OCI-LY1 (cell line): ENCODE data around the gene SCOC.

Experiments
- H2AFZ ChIP-seq: fragments of 200-600 bp; sonication (generic), shearing (Covaris generic); 2 replicates; pipeline ENCODE4 v1.6.0; 2014; ENCODE audit warnings: antibody characterized with exemption, mild to moderate bottlenecking, low read length
- H3F3A ChIP-seq: fragments of 200-600 bp; sonication (generic), shearing (Covaris generic); 2 replicates; pipeline ENCODE4 v1.6.0; 2014; ENCODE audit warnings: mild to moderate bottlenecking, antibody characterized with exemption, low read length, moderate library complexity; ENCODE audit not compliant: insufficient read depth
- H3K27ac ChIP-seq: fragments of 200-600 bp; sonication (generic); 2 replicates; pipeline ENCODE4 v1.5.1; 2014; ENCODE audit warnings: low read length, mixed run types, mild to moderate bottlenecking, low read depth; ENCODE audit not compliant: poor library complexity, severe bottlenecking
- H3K27me3 ChIP-seq: fragments of 200-600 bp; sonication (generic); 2 replicates; pipeline ENCODE4 v1.6.0; 2014; ENCODE audit warnings: antibody characterized with exemption, mild to moderate bottlenecking, low read length, moderate library complexity; ENCODE audit not compliant: insufficient read depth
- H3K36me3 ChIP-seq: fragments of 200-600 bp; sonication (generic); 2 replicates; pipeline ENCODE4 v1.6.1; 2014; ENCODE audit warnings: mild to moderate bottlenecking, antibody characterized with exemption, low read length, moderate library complexity, mixed read lengths; ENCODE audit not compliant: insufficient read depth
- H3K4me1 ChIP-seq: fragments of 200-600 bp; sonication (generic); 2 replicates; pipeline ENCODE4 v1.5.1; 2014; ENCODE audit warnings: mild to moderate bottlenecking, low read length, moderate library complexity; ENCODE audit not compliant: insufficient read depth, severe bottlenecking
- H3K4me2 ChIP-seq: fragments of 200-600 bp; sonication (generic), shearing (Covaris generic); 2 replicates; pipeline ENCODE4 v1.6.1; 2014; ENCODE audit warnings: low read length
- H3K4me3 ChIP-seq: fragments of 200-600 bp; sonication (generic); 2 replicates; pipeline ENCODE4 v1.5.1; 2014; ENCODE audit warnings: low read length, low read depth, mild to moderate bottlenecking, mixed read lengths; ENCODE audit not compliant: poor library complexity, severe bottlenecking
- H3K79me2 ChIP-seq: fragments of 200-600 bp; shearing (Covaris generic); 2 replicates; pipeline ENCODE4 v1.6.1; 2016; ENCODE audit warnings: mixed run types, low read length, mixed read lengths; ENCODE audit not compliant: insufficient read depth
- H3K9ac ChIP-seq: fragments of 200-600 bp; sonication (generic), shearing (Covaris generic); 2 replicates; pipeline ENCODE4 v1.6.1; 2014; ENCODE audit warnings: mild to moderate bottlenecking, low read length, mixed read lengths
- H3K9me2 ChIP-seq: fragments of 200-600 bp; sonication (generic), shearing (Covaris generic); 2 replicates; pipeline ENCODE4 v1.6.1; 2014; ENCODE audit warnings: low read depth, mild to moderate bottlenecking, low read length, mixed read lengths
- H3K9me3 ChIP-seq: fragments of 200-600 bp; shearing (Covaris generic); 2 replicates; pipeline ENCODE4 v1.6.1; 2014; ENCODE audit warnings: low read length, mixed read lengths
- H4K20me1 ChIP-seq: fragments of 200-600 bp; sonication (generic), shearing (Covaris generic); 2 replicates; pipeline ENCODE4 v1.6.0; 2016; ENCODE audit warnings: mild to moderate bottlenecking, low read length; ENCODE audit not compliant: insufficient read depth
- CTCF ChIP-seq: fragments of 200-600 bp; sonication (generic), shearing (Covaris generic); IDR thresholded peaks from 2 replicates; pipeline ENCODE4 v1.5.1; 2017; ENCODE audit warnings: mild to moderate bottlenecking, antibody characterized with exemption, low read length, moderate library complexity, mixed read lengths
- EZH2 ChIP-seq: fragments of 200-600 bp; sonication (generic), shearing (Covaris generic); IDR thresholded peaks from 2 replicates; pipeline ENCODE4 v1.8.0; 2017; ENCODE audit warnings: borderline replicate concordance, mixed run types, mild to moderate bottlenecking, antibody characterized with exemption, low read length, moderate library complexity, mixed read lengths

Gene SCOC

GRCh38 chr4:140333523-140333922, 39.9 kb upstream of the SCOC start:
- H3K27me3 ChIP-seq = no peaks in the 10 kb centered on the region; the same call in 1 of the 2 replicates
- no peaks in the 10 kb centered on the region for H3K9me2 ChIP-seq
- no peaks in the 10 kb centered on the region for H3K4me1 ChIP-seq
- H3F3A ChIP-seq = no peaks in the 10 kb centered on the region
- TF ChIP-seq CTCF (no peak), EZH2 (no peak)
- H2AFZ ChIP-seq = no peak overlapping the region
- no peaks in the 10 kb centered on the region for H4K20me1 ChIP-seq
- peaks cover 4% of the 10 kb centered on the region; the same call in 1 of the 2 replicates for H3K9me3 ChIP-seq
- no peak overlapping the region for H3K9ac ChIP-seq
- no peaks in the 10 kb centered on the region for H3K79me2 ChIP-seq
- H3K4me3 ChIP-seq = no peak overlapping the region
- H3K27ac ChIP-seq = no peak overlapping the region
- no peak overlapping the region for H3K4me2 ChIP-seq
- H3K36me3 ChIP-seq = no peaks in the 10 kb centered on the region

GRCh38 chr4:140335076-140335475, 38.4 kb upstream of the SCOC start:
- TF ChIP-seq EZH2 = no peak
- no peak for TF ChIP-seq CTCF
- H3K9me3 ChIP-seq = peaks cover 4% of the 10 kb centered on the region; the same call in 1 of the 2 replicates
- no peaks in the 10 kb centered on the region for H4K20me1 ChIP-seq
- H3F3A ChIP-seq = no peaks in the 10 kb centered on the region
- no peaks in the 10 kb centered on the region for H3K4me1 ChIP-seq
- no peak overlapping the region for H2AFZ ChIP-seq
- no peaks in the 10 kb centered on the region; the same call in 1 of the 2 replicates for H3K27me3 ChIP-seq
- H3K36me3 ChIP-seq = no peaks in the 10 kb centered on the region
- H3K79me2 ChIP-seq = no peaks in the 10 kb centered on the region
- H3K4me2 ChIP-seq = no peak overlapping the region
- no peak overlapping the region for H3K9ac ChIP-seq
- H3K9me2 ChIP-seq = no peaks in the 10 kb centered on the region
- H3K27ac ChIP-seq = no peak overlapping the region
- H3K4me3 ChIP-seq = no peak overlapping the region

- no peaks in the 10 kb centered on the region for H4K20me1 ChIP-seq
- H3F3A ChIP-seq = no peaks in the 10 kb centered on the region
- H3K4me2 ChIP-seq = no peak overlapping the region
- H3K27ac ChIP-seq = no peak overlapping the region
- no peak overlapping the region for H3K4me3 ChIP-seq
- H2AFZ ChIP-seq = no peak overlapping the region
- no peaks in the 10 kb centered on the region; the same call in 1 of the 2 replicates for H3K27me3 ChIP-seq
- H3K79me2 ChIP-seq = no peaks in the 10 kb centered on the region
- no peaks in the 10 kb centered on the region for H3K4me1 ChIP-seq
- H3K36me3 ChIP-seq = no peaks in the 10 kb centered on the region
- no peak for TF ChIP-seq EZH2
- no peak for TF ChIP-seq CTCF
- no peaks in the 10 kb centered on the region for H3K9me2 ChIP-seq
- peaks cover 4% of the 10 kb centered on the region; the same call in 1 of the 2 replicates for H3K9me3 ChIP-seq
- H3K9ac ChIP-seq = no peak overlapping the region
These were observed 36.7 kb upstream of the SCOC start for GRCh38 chr4:140336730-140337129.
